Amniotic epithelial cell (primary cell): ENCODE data around the gene ANKH.

Source experiments
- DNase-seq: peaks from one replicate; pipeline ENCODE4 v3.0.0-alpha.2; 2010; ENCODE audit warnings: low read depth

The ANKH gene

GRCh38 chr5:14664270-14665100, 207.1 kb downstream of the ANKH start, which contains the start of gene OTULIN:
OTULIN (plus strand) TSS chr5:14664718; CDS start chr5:14664826, 108 bp downstream.
- peak; percentile 77 for DNase-seq

- peak; percentile 28 for DNase-seq
Measured at GRCh38 chr5:14663734-14664269, 207.8 kb downstream of the ANKH start.

- no peak for DNase-seq
Measured at GRCh38 chr5:14662721-14663260, 208.8 kb downstream of the ANKH start.

- no peak for DNase-seq
Measured at GRCh38 chr5:14660833-14661232, 210.7 kb downstream of the ANKH start.

- peak; percentile 57 for DNase-seq
Measured at GRCh38 chr5:14659821-14660607, 211.6 kb downstream of the ANKH start.

GRCh38 chr5:14656898-14657297, 214.7 kb downstream of the ANKH start:
- no peak for DNase-seq

GRCh38 chr5:14655146-14655741, 216.3 kb downstream of the ANKH start:
- DNase-seq: no peak
